ENCODE data around the gene PICALM.

Gene PICALM

DNA sequence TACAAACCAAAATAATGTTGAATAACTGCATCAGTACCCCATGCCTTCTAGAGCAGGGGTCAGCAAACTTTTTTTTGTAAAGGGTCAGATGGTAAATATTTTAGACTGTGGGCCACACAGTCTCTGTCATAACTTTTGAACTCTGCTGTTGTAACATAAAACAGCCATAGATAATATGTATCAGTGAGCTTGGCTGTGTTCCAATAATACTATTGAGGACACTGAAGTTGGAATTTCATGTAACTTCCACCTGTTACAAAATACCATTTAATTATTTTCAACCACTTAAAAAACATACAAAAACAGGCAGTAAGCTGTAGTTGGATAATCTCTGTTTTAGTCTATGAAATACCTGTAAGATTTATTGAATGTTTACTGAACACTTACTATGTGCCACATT, 55.2 kb downstream of the PICALM start:
- H3K36me3 ChIP-seq (ENCODE audit: insufficient read depth, low read length) = peaks cover 68% of the 10 kb centered on the region
- H3K79me2 ChIP-seq (ENCODE audit: insufficient read depth, low read length) = peaks cover 2% of the 10 kb centered on the region; the same call in 1 of the 2 replicates
- TF ChIP-seq EZH2 (IDR thresholded peaks at IDR 0.05; ENCODE audit: borderline replicate concordance, low read depth, low read length, severe bottlenecking) = no peak
- TF ChIP-seq, protein P1, sequence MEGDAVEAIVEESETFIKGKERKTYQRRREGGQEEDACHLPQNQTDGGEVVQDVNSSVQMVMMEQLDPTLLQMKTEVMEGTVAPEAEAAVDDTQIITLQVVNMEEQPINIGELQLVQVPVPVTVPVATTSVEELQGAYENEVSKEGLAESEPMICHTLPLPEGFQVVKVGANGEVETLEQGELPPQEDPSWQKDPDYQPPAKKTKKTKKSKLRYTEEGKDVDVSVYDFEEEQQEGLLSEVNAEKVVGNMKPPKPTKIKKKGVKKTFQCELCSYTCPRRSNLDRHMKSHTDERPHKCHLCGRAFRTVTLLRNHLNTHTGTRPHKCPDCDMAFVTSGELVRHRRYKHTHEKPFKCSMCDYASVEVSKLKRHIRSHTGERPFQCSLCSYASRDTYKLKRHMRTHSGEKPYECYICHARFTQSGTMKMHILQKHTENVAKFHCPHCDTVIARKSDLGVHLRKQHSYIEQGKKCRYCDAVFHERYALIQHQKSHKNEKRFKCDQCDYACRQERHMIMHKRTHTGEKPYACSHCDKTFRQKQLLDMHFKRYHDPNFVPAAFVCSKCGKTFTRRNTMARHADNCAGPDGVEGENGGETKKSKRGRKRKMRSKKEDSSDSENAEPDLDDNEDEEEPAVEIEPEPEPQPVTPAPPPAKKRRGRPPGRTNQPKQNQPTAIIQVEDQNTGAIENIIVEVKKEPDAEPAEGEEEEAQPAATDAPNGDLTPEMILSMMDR (IDR thresholded peaks at IDR 0.05; ENCODE audit: borderline replicate concordance, extremely low read depth, low read length, poor library complexity, severe bottlenecking) = no peak

DNA sequence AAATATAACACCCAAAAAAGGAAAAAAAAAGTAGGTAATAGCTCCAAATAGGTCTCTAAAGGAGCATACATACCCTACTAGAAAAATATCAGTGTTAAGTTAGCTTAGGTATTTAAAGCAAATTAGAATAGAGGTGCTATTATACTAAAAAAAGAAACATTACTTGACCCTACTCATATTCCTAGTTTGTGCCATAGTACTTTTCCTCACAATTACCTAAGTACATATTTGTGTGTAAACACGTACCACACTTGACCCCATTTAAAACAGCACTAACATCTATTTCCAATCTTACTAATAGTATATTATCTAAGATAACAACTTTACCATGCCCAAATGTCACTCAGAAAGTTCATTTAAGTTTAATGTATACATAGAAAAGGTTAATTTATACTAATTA, 57.7 kb downstream of the PICALM start:
- ATAC-seq (ENCODE audit: insufficient read depth, low read depth) (no peak), DNase-seq (no peak)
- Histone ChIP-seq H2AFZ (ENCODE audit: low read depth, low read length) (no peak overlapping the region), H4K20me1 (ENCODE audit: insufficient read depth, low read length) (no peaks in the 10 kb centered on the region; the same call in 1 of the 2 replicates), H3K27me3 (ENCODE audit: insufficient read depth, low read length, poor library complexity) (no peaks in the 10 kb centered on the region), H3K4me1 (ENCODE audit: insufficient read depth, low read length) (no peaks in the 10 kb centered on the region), H3K4me3 (ENCODE audit: low read depth in 1 of 2, low read length in 2 of 2) (no peak overlapping the region), H3K79me2 (ENCODE audit: insufficient read depth, low read length) (peaks cover 2% of the 10 kb centered on the region; the same call in 1 of the 2 replicates), H3K36me3 (ENCODE audit: insufficient read depth, low read length) (peaks cover 78% of the 10 kb centered on the region), H3K9ac (ENCODE audit: low read depth, low read length) (no peak overlapping the region), H3K4me2 (ENCODE audit: insufficient read depth, low read length) (no peak overlapping the region), H3K9me3 (ENCODE audit: insufficient read depth, low read length, severe bottlenecking) (no peaks in the 10 kb centered on the region), H3K27ac (ENCODE audit: low read length) (no peak overlapping the region)
- TF ChIP-seq, protein P1 (IDR thresholded peaks at IDR 0.05; ENCODE audit: borderline replicate concordance, extremely low read depth, low read length, poor library complexity, severe bottlenecking) = no peak
- no peak for TF ChIP-seq EZH2 (IDR thresholded peaks at IDR 0.05; ENCODE audit: borderline replicate concordance, low read depth, low read length, severe bottlenecking)

More for the DNA sequence above, 55.2 kb downstream of the PICALM start:
- no peak overlapping the region for H2AFZ ChIP-seq (ENCODE audit: low read depth, low read length)
- H3K4me2 ChIP-seq (ENCODE audit: insufficient read depth, low read length) = no peak overlapping the region
- no peak overlapping the region for H3K27ac ChIP-seq (ENCODE audit: low read length)
- DNase-seq (no peak), ATAC-seq (ENCODE audit: insufficient read depth, low read depth) (no peak)
- no peaks in the 10 kb centered on the region; the same call in 1 of the 2 replicates for H4K20me1 ChIP-seq (ENCODE audit: insufficient read depth, low read length)
- H3K4me3 ChIP-seq (ENCODE audit: low read depth in 1 of 2, low read length in 2 of 2) = no peak overlapping the region
- no peaks in the 10 kb centered on the region for H3K9me3 ChIP-seq (ENCODE audit: insufficient read depth, low read length, severe bottlenecking)
- no peak overlapping the region for H3K9ac ChIP-seq (ENCODE audit: low read depth, low read length)
- H3K4me1 ChIP-seq (ENCODE audit: insufficient read depth, low read length) = no peaks in the 10 kb centered on the region
- H3K27me3 ChIP-seq (ENCODE audit: insufficient read depth, low read length, poor library complexity) = no peaks in the 10 kb centered on the region

DNA sequence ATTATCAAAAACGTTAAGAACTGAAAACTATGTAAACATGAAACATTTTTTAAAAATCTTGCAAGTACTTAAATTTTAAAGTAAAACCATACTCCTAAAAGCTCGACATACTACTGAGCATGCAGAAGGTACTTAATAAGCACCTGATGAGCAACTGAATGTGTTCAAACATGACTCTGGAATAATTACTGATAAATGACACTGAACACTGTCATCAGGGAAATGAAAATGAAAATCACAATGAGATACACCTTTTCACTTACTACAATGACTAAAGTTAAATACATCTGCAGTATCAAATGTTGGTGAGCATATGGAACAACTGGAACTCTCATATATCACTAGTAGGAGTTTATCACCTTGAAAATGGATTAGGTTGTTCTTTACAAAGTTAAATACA, 65.2 kb downstream of the PICALM start:
- H3K4me3 ChIP-seq (ENCODE audit: low read depth in 1 of 2, low read length in 2 of 2) = no peak overlapping the region
- H3K4me2 ChIP-seq (ENCODE audit: insufficient read depth, low read length) = no peak overlapping the region
- H4K20me1 ChIP-seq (ENCODE audit: insufficient read depth, low read length) = no peaks in the 10 kb centered on the region
- no peak overlapping the region for H2AFZ ChIP-seq (ENCODE audit: low read depth, low read length)
- H3K4me1 ChIP-seq (ENCODE audit: insufficient read depth, low read length) = no peaks in the 10 kb centered on the region
- no peaks in the 10 kb centered on the region for H3K27me3 ChIP-seq (ENCODE audit: insufficient read depth, low read length, poor library complexity)
- DNase-seq = no peak
- no peak overlapping the region for H3K27ac ChIP-seq (ENCODE audit: low read length)
- no peak for ATAC-seq (ENCODE audit: insufficient read depth, low read depth)
- no peaks in the 10 kb centered on the region for H3K9me3 ChIP-seq (ENCODE audit: insufficient read depth, low read length, severe bottlenecking)
- TF ChIP-seq, protein P1 (IDR thresholded peaks at IDR 0.05; ENCODE audit: borderline replicate concordance, extremely low read depth, low read length, poor library complexity, severe bottlenecking) = no peak
- no peak for TF ChIP-seq EZH2 (IDR thresholded peaks at IDR 0.05; ENCODE audit: borderline replicate concordance, low read depth, low read length, severe bottlenecking)
- H3K9ac ChIP-seq (ENCODE audit: low read depth, low read length) = no peak overlapping the region
- no peaks in the 10 kb centered on the region for H3K79me2 ChIP-seq (ENCODE audit: insufficient read depth, low read length)
- H3K36me3 ChIP-seq (ENCODE audit: insufficient read depth, low read length) = peaks cover 83% of the 10 kb centered on the region

DNA sequence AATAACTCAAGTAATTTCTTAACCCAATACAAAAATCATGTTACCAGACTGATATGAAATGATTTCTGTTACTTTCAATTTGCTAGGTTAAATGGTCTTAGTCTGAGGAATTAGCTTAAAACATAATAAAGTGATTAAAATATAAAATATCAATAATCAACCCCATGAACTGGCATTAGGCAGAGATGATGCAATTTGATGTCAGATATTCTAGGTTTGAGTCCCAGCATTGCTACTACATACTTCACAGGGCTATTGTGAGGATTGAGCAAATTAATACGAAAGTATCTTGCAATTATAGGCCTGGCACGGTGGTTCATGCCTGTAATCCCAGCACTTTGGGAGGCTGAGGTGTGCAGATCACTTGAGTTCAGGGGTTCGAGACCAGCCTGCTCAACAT, 66.5 kb downstream of the PICALM start:
- no peaks in the 10 kb centered on the region for H3K27me3 ChIP-seq (ENCODE audit: insufficient read depth, low read length, poor library complexity)
- H3K4me1 ChIP-seq (ENCODE audit: insufficient read depth, low read length) = no peaks in the 10 kb centered on the region
- no peak overlapping the region for H3K4me2 ChIP-seq (ENCODE audit: insufficient read depth, low read length)
- ATAC-seq (ENCODE audit: insufficient read depth, low read depth) = no peak
- H3K9ac ChIP-seq (ENCODE audit: low read depth, low read length) = no peak overlapping the region
- TF ChIP-seq, protein P1 (IDR thresholded peaks at IDR 0.05; ENCODE audit: borderline replicate concordance, extremely low read depth, low read length, poor library complexity, severe bottlenecking) = no peak
- TF ChIP-seq EZH2 (IDR thresholded peaks at IDR 0.05; ENCODE audit: borderline replicate concordance, low read depth, low read length, severe bottlenecking) = no peak
- DNase-seq = no peak
- H3K36me3 ChIP-seq (ENCODE audit: insufficient read depth, low read length) = peaks cover 80% of the 10 kb centered on the region
- H3K9me3 ChIP-seq (ENCODE audit: insufficient read depth, low read length, severe bottlenecking) = no peaks in the 10 kb centered on the region
- H4K20me1 ChIP-seq (ENCODE audit: insufficient read depth, low read length) = no peaks in the 10 kb centered on the region
- H3K4me3 ChIP-seq (ENCODE audit: low read depth in 1 of 2, low read length in 2 of 2) = no peak overlapping the region
- H3K27ac ChIP-seq (ENCODE audit: low read length) = no peak overlapping the region
- H3K79me2 ChIP-seq (ENCODE audit: insufficient read depth, low read length) = no peaks in the 10 kb centered on the region
- H2AFZ ChIP-seq (ENCODE audit: low read depth, low read length) = no peak overlapping the region
